ENCODE results near the gene TRIM22. TPM values are rescaled to one million over a fixed set of nuclear protein-coding genes. Genes with fewer than 3 reads are reported as not detected.
A peak's percentile ranks its signal among the peaks of the same experiment; 100 is the strongest.
"Not testable (repeated sequence)": the region's sequence is repeated elsewhere in the genome, so short reads cannot be mapped to it uniquely, and the experiment has no call there.

Gene TRIM22
- total and polyA plus RNA-seq, 7 experiments from 2014 or later, result 121 to 340 (median 243) TPM

GRCh38 chr11:5686426-5686825 is 3.2 kb upstream of the TRIM22 start:
- CTCF ChIA-PET, result no interaction called here

GRCh38 chr11:5688482-5688881 is 1.1 kb upstream of the TRIM22 start:
- H3K27ac ChIP-seq (ENCODE audit: low read depth, low read length), result peak overlapping the region; percentile 93
- H3K27ac Mint-ChIP-seq, result peak overlapping the region; percentile 68 to 100 (median 95)
- H3K4me3 ChIP-seq (ENCODE audit: low read length), result no peak overlapping the region
- DNase-seq, result no peak
- H3K9me3 ChIP-seq (ENCODE audit: control insufficient read depth in 2 of 3, low read length in 3 of 3), result no peaks in the 10 kb centered on the region
- no peak for ATAC-seq
- ChIA-PET CTCF (interaction anchor here (0.6 to 1.5 kb wide), 3 partner anchors 13 to 116 kb away, joined by 3 to 10 read pairs (median 3); no protein-coding TSS in a partner anchor), POLR2A (interaction anchor here (0.6 to 2.2 kb wide), 5 partner anchors 10 to 128 kb away, joined by 3 to 7 read pairs (median 3); no protein-coding TSS in a partner anchor)
- peaks cover 15 to 33% of the 10 kb centered on the region in 2 donors for H3K4me1 ChIP-seq (ENCODE audit: control insufficient read depth in 2 of 2, insufficient read depth in 2 of 2, low read length in 2 of 2)
- no peaks in the 10 kb centered on the region for H3K27me3 Mint-ChIP-seq
- intact Hi-C loops (cut with micrococcal nuclease), result loop anchor here (2.0 to 10.0 kb wide), 8 partner anchors 546 to 1059 kb away; partner anchors contain the start of genes ARFIP2 (in 2 of the 2), TIMM10B (in 2 of the 2), FHIP1B (in 1 of the 2) and ILK (in 1 of the 2)
- H3K4me1 Mint-ChIP-seq, result peaks cover 32 to 69% (median 57%) of the 10 kb centered on the region in 7 donors
- H3K4me3 Mint-ChIP-seq, result peak overlapping the region in 9 of 10 donors; percentile 21 to 100 (median 94)
- no peaks in the 10 kb centered on the region for H3K36me3 ChIP-seq (ENCODE audit: control insufficient read depth in 2 of 3, insufficient read depth in 3 of 3, low read length in 3 of 3)
- H3K27me3 ChIP-seq (ENCODE audit: control insufficient read depth in 2 of 2, insufficient read depth in 2 of 2, low read length in 2 of 2), result no peaks in the 10 kb centered on the region
- peaks cover 4 to 30% (median 8%) of the 10 kb centered on the region in 5 donors for H3K36me3 Mint-ChIP-seq
- peaks cover 0 to 1% (median 0%) of the 10 kb centered on the region in 11 donors for H3K9me3 Mint-ChIP-seq

More at GRCh38 chr11:5686426-5686825, 3.2 kb upstream of the TRIM22 start:
- H3K9me3 ChIP-seq (ENCODE audit: control insufficient read depth in 2 of 3, low read length in 3 of 3), result no peaks in the 10 kb centered on the region
- H3K4me1 ChIP-seq (ENCODE audit: control insufficient read depth in 2 of 2, insufficient read depth in 2 of 2, low read length in 2 of 2), result peaks cover 9 to 23% of the 10 kb centered on the region in 2 donors
- Mint-ChIP-seq H3K9me3 (peaks cover 0 to 3% (median 0%) of the 10 kb centered on the region in 11 donors), H3K36me3 (peaks cover 0 to 22% (median 1%) of the 10 kb centered on the region in 5 donors), H3K4me3 (no peak overlapping the region), H3K4me1 (peaks cover 28 to 67% (median 53%) of the 10 kb centered on the region in 7 donors), H3K27ac (peak overlapping the region in 5 of 9 donors; percentile 54 to 99 (median 78)), H3K27me3 (no peaks in the 10 kb centered on the region)
- no peak overlapping the region for H3K27ac ChIP-seq (ENCODE audit: low read depth, low read length)
- H3K27me3 ChIP-seq (ENCODE audit: control insufficient read depth in 2 of 2, insufficient read depth in 2 of 2, low read length in 2 of 2), result no peaks in the 10 kb centered on the region
- ATAC-seq (no peak), DNase-seq (no peak)
- no peak overlapping the region for H3K4me3 ChIP-seq (ENCODE audit: low read length)
- H3K36me3 ChIP-seq (ENCODE audit: control insufficient read depth in 2 of 3, insufficient read depth in 3 of 3, low read length in 3 of 3), result no peaks in the 10 kb centered on the region
- POLR2A ChIA-PET, result interaction anchor here (1.2 to 3.4 kb wide), 3 partner anchors 15 to 705 kb away, joined by 3 to 22 read pairs (median 14); no protein-coding TSS in a partner anchor
- intact Hi-C loops (cut with micrococcal nuclease), result loop anchor here (5.0 to 10.0 kb wide), 7 partner anchors 562 to 1061 kb away; partner anchors contain the start of genes ARFIP2 (in 2 of the 2), TIMM10B (in 2 of the 2), ILK (in 1 of the 2) and RRP8 (in 1 of the 2)

GRCh38 chr11:5690216-5690615 is 626 bp downstream of the TRIM22 start:
- no peaks in the 10 kb centered on the region for H3K27me3 Mint-ChIP-seq
- peak overlapping the region; percentile 81 for H3K4me3 ChIP-seq (ENCODE audit: low read length)
- H3K27me3 ChIP-seq (ENCODE audit: control insufficient read depth in 2 of 2, insufficient read depth in 2 of 2, low read length in 2 of 2), result no peaks in the 10 kb centered on the region
- H3K36me3 ChIP-seq (ENCODE audit: control insufficient read depth in 2 of 3, insufficient read depth in 3 of 3, low read length in 3 of 3), result no peaks in the 10 kb centered on the region
- H3K27ac ChIP-seq (ENCODE audit: low read depth, low read length), result peak overlapping the region; percentile 93
- no peaks in the 10 kb centered on the region for H3K9me3 ChIP-seq (ENCODE audit: control insufficient read depth in 2 of 3, low read length in 3 of 3)
- H3K4me1 ChIP-seq (ENCODE audit: control insufficient read depth in 2 of 2, insufficient read depth in 2 of 2, low read length in 2 of 2), result peaks cover 29 to 40% of the 10 kb centered on the region in 2 donors
- CTCF ChIA-PET, result interaction anchor here (0.7 to 1.8 kb wide), 4 partner anchors 10 to 987 kb away, joined by 3 to 4 read pairs (median 3); no protein-coding TSS in a partner anchor
- POLR2A ChIA-PET, result interaction anchor here (0.9 to 2.2 kb wide), 4 partner anchors 10 to 15 kb away, joined by 5 to 18 read pairs (median 7); no protein-coding TSS in a partner anchor
- H3K27ac Mint-ChIP-seq, result peak overlapping the region; percentile 95 to 100 (median 97)
- H3K4me1 Mint-ChIP-seq, result peaks cover 38 to 68% (median 57%) of the 10 kb centered on the region in 7 donors
- intact Hi-C loops (cut with micrococcal nuclease), result loop anchor here (1.0 to 5.0 kb wide), 4 partner anchors 15 to 1822 kb away; partner anchors contain the start of gene PPFIBP2 (in 1 of the 2)
- no peaks in the 10 kb centered on the region for H3K9me3 Mint-ChIP-seq
- ATAC-seq (no peak), DNase-seq (no peak)
- H3K4me3 Mint-ChIP-seq, result peak overlapping the region; percentile 93 to 100 (median 98)
- peaks cover 9 to 34% (median 19%) of the 10 kb centered on the region in 5 donors for H3K36me3 Mint-ChIP-seq

DNA sequence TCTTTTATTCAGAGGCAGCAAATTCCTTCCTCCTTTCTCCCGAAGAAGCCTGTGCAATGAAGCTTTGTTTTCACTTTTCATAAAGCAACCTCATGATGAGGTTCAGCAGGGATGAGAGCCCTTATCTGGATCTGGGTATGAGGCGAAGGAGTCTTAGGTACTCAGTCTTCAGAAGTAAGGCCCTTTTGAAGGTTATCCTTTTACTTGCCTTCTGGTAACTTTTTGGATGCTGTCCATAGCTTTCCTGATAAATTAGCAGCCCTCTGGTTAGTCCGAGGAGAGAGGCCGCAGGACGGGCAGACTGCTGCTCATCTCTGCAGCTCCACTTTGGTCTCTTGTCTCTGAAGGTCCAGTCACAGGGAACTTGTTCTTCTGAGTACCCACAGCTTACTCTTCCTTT is 1.1 kb downstream of the TRIM22 start:
- intact Hi-C loops (cut with micrococcal nuclease), result loop anchor here (1.0 to 5.0 kb wide), 4 partner anchors 14 to 1822 kb away; partner anchors contain the start of gene PPFIBP2 (in 1 of the 2)
- no peak for ATAC-seq
- peaks cover 9 to 34% (median 21%) of the 10 kb centered on the region in 5 donors for H3K36me3 Mint-ChIP-seq

GRCh38 chr11:5691238-5691963 is 1.8 kb downstream of the TRIM22 start:
- Histone ChIP-seq H3K27ac (ENCODE audit: low read depth, low read length) (peak overlapping the region; percentile 93), H3K4me1 (ENCODE audit: control insufficient read depth in 2 of 2, insufficient read depth in 2 of 2, low read length in 2 of 2) (peaks cover 33 to 50% of the 10 kb centered on the region in 2 donors), H3K4me3 (ENCODE audit: low read length) (peak overlapping the region; percentile 81)
- CTCF ChIA-PET, result interaction anchor here (1.8 kb wide), 1 partner anchor 9 kb away, joined by 4 read pairs; no protein-coding TSS in a partner anchor
- not testable (repeated sequence) for ATAC-seq; H3K9me3 ChIP-seq (ENCODE audit: control insufficient read depth in 2 of 3, low read length in 3 of 3); H3K27me3 Mint-ChIP-seq; DNase-seq; H3K27me3 ChIP-seq (ENCODE audit: control insufficient read depth in 2 of 2, insufficient read depth in 2 of 2, low read length in 2 of 2); H3K36me3 ChIP-seq (ENCODE audit: control insufficient read depth in 2 of 3, insufficient read depth in 3 of 3, low read length in 3 of 3); H3K9me3 Mint-ChIP-seq
- Mint-ChIP-seq H3K27ac (peak overlapping the region; percentile 95 to 100 (median 97)), H3K4me3 (peak overlapping the region; percentile 93 to 100 (median 98)), H3K36me3 (peaks cover 13 to 39% (median 26%) of the 10 kb centered on the region in 5 donors), H3K4me1 (peaks cover 47 to 71% (median 62%) of the 10 kb centered on the region in 7 donors)
- POLR2A ChIA-PET, result interaction anchor here (0.8 to 1.1 kb wide), 2 partner anchors 9 to 69 kb away, joined by 3 read pairs; no protein-coding TSS in a partner anchor
- intact Hi-C loops (cut with micrococcal nuclease), result loop anchor here (2.0 to 5.0 kb wide), 3 partner anchors 13 to 1821 kb away; partner anchors contain the start of gene PPFIBP2 (in 1 of the 2)

More for the DNA sequence above, 1.1 kb downstream of the TRIM22 start:
- Mint-ChIP-seq H3K4me3 (peak overlapping the region; percentile 93 to 100 (median 98)), H3K27ac (peak overlapping the region; percentile 95 to 100 (median 97)), H3K27me3 (no peaks in the 10 kb centered on the region), H3K4me1 (peaks cover 40 to 68% (median 60%) of the 10 kb centered on the region in 7 donors), H3K9me3 (no peaks in the 10 kb centered on the region)
- ChIA-PET CTCF (interaction anchor here (0.7 to 1.8 kb wide), 3 partner anchors 9 to 987 kb away, joined by 3 to 4 read pairs (median 3); no protein-coding TSS in a partner anchor), POLR2A (interaction anchor here (1.8 to 1.9 kb wide), 2 partner anchors 10 to 13 kb away, joined by 7 to 18 read pairs; no protein-coding TSS in a partner anchor)
- Histone ChIP-seq H3K27me3 (ENCODE audit: control insufficient read depth in 2 of 2, insufficient read depth in 2 of 2, low read length in 2 of 2) (no peaks in the 10 kb centered on the region), H3K4me1 (ENCODE audit: control insufficient read depth in 2 of 2, insufficient read depth in 2 of 2, low read length in 2 of 2) (peaks cover 33 to 43% of the 10 kb centered on the region in 2 donors), H3K9me3 (ENCODE audit: control insufficient read depth in 2 of 3, low read length in 3 of 3) (no peaks in the 10 kb centered on the region), H3K27ac (ENCODE audit: low read depth, low read length) (peak overlapping the region; percentile 93), H3K4me3 (ENCODE audit: low read length) (peak overlapping the region; percentile 81), H3K36me3 (ENCODE audit: control insufficient read depth in 2 of 3, insufficient read depth in 3 of 3, low read length in 3 of 3) (no peaks in the 10 kb centered on the region)
- no peak for DNase-seq
